Hepatocyte (in vitro differentiated cells): Measurements from ENCODE around the gene EYS. TPM values are rescaled to one million over a fixed set of nuclear protein-coding genes. Genes with fewer than 3 reads are reported as not detected.

Experiments used
- DNase-seq: peaks from one replicate; pipeline ENCODE4 v3.0.0-alpha.2; 2016; ENCODE audit warnings: low spot score
- H2AFZ ChIP-seq: fragments of 200-600 bp; sonication (generic); 2 replicates; pipeline ENCODE4 v1.6.0; 2016; ENCODE audit warnings: antibody characterized with exemption, mild to moderate bottlenecking
- H3K27ac ChIP-seq: fragments of 200-600 bp; sonication (generic); 2 replicates; pipeline ENCODE4 v1.5.1; 2016; ENCODE audit warnings: mild to moderate bottlenecking
- H3K27me3 ChIP-seq: fragments of 200-600 bp; sonication (generic); 2 replicates; pipeline ENCODE4 v1.6.1; 2016
- H3K36me3 ChIP-seq: fragments of 200-600 bp; sonication (generic); replicated peaks from 2 replicates; pipeline ENCODE4 v1.5.1; 2016; ENCODE audit warnings: low read depth; ENCODE audit not compliant: insufficient read depth
- H3K4me1 ChIP-seq: fragments of 200-600 bp; sonication (generic); 2 replicates; pipeline ENCODE4 v1.5.1; 2016; ENCODE audit warnings: mild to moderate bottlenecking, moderate library complexity; ENCODE audit not compliant: insufficient read depth
- H3K4me2 ChIP-seq: fragments of 200-600 bp; sonication (generic); 2 replicates; pipeline ENCODE4 v1.6.0; 2016
- H3K4me3 ChIP-seq: fragments of 200-600 bp; sonication (generic); 2 replicates; pipeline ENCODE4 v1.5.1; 2016; ENCODE audit warnings: mild to moderate bottlenecking
- H3K79me2 ChIP-seq: fragments of 200-600 bp; sonication (generic); 2 replicates; pipeline ENCODE4 v1.6.0; 2017; ENCODE audit warnings: mild to moderate bottlenecking
- H3K9me2 ChIP-seq: fragments of 200-600 bp; sonication (generic); replicated peaks from 2 replicates; pipeline ENCODE4 v1.6.0; 2017; ENCODE audit warnings: mild to moderate bottlenecking; ENCODE audit not compliant: insufficient read depth
- H3K9me3 ChIP-seq: fragments of 200-600 bp; sonication (generic); 2 replicates; pipeline ENCODE4 v1.5.1; 2016; ENCODE audit warnings: low read depth, mild to moderate bottlenecking
- H4K20me1 ChIP-seq: fragments of 200-600 bp; sonication (generic); 2 replicates; pipeline ENCODE4 v1.6.0; 2016; ENCODE audit warnings: mild to moderate bottlenecking; ENCODE audit not compliant: insufficient read depth, poor library complexity, severe bottlenecking
- EZH2 ChIP-seq: fragments of 200-600 bp; sonication (generic); IDR thresholded peaks from 2 replicates; pipeline ENCODE4 v1.6.1; 2016; ENCODE audit warnings: antibody characterized with exemption, mild to moderate bottlenecking, borderline replicate concordance
- EZH2phosphoT487 ChIP-seq: fragments of 200-600 bp; sonication (generic); IDR thresholded peaks from one replicate; pipeline ENCODE4 v1.6.1; 2018; ENCODE audit warnings: antibody characterized with exemption, mild to moderate bottlenecking, low read depth, moderate library complexity; ENCODE audit not compliant: unreplicated experiment, severe bottlenecking
- WGBS: methylation state at CpG from one replicate; pipeline ENCODE4 v1.1.6; 2016; ENCODE audit warnings: low lambda C conversion rate; ENCODE audit errors: missing lambda C conversion rate; 5-methylcytosine and 5-hydroxymethylcytosine counted together
- polyA plus RNA-seq: library from polyadenylated mRNA; unstranded; fragments of >200 nt; fragmentation: Nextera tagmentation; extraction: Ambion mirVana; gene quantifications from 2 replicates; pipeline ENCODE4 v1.2.1, GENCODE V29; 2016
- total RNA-seq: library from RNA; depleted of rRNA; stranded (reverse); fragments of >200 nt; gene quantifications from 2 replicates; pipeline ENCODE4 v1.2.3, GENCODE V29; 2014
- TF ChIP-seq, protein P1 (sequence below): fragments of 200-600 bp; sonication (generic); IDR thresholded peaks from 2 replicates; pipeline ENCODE4 v1.5.1; 2016; ENCODE audit warnings: antibody characterized with exemption, mild to moderate bottlenecking; ENCODE audit not compliant: poor library complexity

The EYS gene
- total and polyA plus RNA-seq, 2 experiments from 2014 or later: 0.57 to 0.68 TPM

- no peaks in the 10 kb centered on the region for H3K4me1 ChIP-seq
- DNase-seq: no peak
- H3K4me3 ChIP-seq: no peak overlapping the region
- H3K27ac ChIP-seq: no peak overlapping the region
- TF ChIP-seq EZH2phosphoT487 (no peak), EZH2 (no peak)
- TF ChIP-seq, protein P1, sequence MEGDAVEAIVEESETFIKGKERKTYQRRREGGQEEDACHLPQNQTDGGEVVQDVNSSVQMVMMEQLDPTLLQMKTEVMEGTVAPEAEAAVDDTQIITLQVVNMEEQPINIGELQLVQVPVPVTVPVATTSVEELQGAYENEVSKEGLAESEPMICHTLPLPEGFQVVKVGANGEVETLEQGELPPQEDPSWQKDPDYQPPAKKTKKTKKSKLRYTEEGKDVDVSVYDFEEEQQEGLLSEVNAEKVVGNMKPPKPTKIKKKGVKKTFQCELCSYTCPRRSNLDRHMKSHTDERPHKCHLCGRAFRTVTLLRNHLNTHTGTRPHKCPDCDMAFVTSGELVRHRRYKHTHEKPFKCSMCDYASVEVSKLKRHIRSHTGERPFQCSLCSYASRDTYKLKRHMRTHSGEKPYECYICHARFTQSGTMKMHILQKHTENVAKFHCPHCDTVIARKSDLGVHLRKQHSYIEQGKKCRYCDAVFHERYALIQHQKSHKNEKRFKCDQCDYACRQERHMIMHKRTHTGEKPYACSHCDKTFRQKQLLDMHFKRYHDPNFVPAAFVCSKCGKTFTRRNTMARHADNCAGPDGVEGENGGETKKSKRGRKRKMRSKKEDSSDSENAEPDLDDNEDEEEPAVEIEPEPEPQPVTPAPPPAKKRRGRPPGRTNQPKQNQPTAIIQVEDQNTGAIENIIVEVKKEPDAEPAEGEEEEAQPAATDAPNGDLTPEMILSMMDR: no peak
- H3K9me2 ChIP-seq: no peaks in the 10 kb centered on the region
- no peaks in the 10 kb centered on the region for H3K9me3 ChIP-seq
- no peaks in the 10 kb centered on the region for H3K27me3 ChIP-seq
- no peaks in the 10 kb centered on the region for H4K20me1 ChIP-seq
- 95% methylated on average over 2 of the region's 2 CpGs for WGBS
- no peak overlapping the region for H2AFZ ChIP-seq
- H3K79me2 ChIP-seq: no peaks in the 10 kb centered on the region
- H3K4me2 ChIP-seq: no peak overlapping the region
- no peaks in the 10 kb centered on the region for H3K36me3 ChIP-seq
Measured at GRCh38 chr6:65537600-65537999, 169.4 kb downstream of the EYS start.

DNA sequence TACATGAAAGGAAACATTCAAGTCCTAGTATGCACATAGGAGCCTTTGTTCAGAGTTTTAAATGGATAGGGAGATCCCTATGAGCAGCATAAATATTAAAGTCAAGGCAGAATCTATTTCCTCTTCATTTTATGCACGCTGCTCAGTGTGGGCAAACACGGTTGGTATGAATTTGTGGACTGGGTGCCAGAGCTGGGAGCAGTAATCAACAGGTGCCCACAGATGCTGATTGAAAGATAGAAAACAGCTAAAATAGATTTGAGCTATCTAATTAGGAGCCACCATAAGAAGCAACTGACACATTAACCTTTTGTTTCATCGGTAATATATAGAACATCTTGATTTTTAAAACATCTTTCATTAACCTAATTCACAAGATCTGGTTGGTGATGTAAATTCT lies 175.5 kb downstream of the EYS start:
- Histone ChIP-seq H3K36me3 (no peaks in the 10 kb centered on the region), H3K9me2 (no peaks in the 10 kb centered on the region), H3K4me2 (no peak overlapping the region), H3K9me3 (no peaks in the 10 kb centered on the region), H3K4me1 (no peaks in the 10 kb centered on the region), H4K20me1 (no peaks in the 10 kb centered on the region), H2AFZ (no peak overlapping the region), H3K27me3 (no peaks in the 10 kb centered on the region), H3K4me3 (no peak overlapping the region), H3K27ac (no peak overlapping the region), H3K79me2 (no peaks in the 10 kb centered on the region)
- TF ChIP-seq, protein P1: no peak
- TF ChIP-seq EZH2phosphoT487 (no peak), EZH2 (no peak)
- DNase-seq: no peak
- 89% methylated on average over 3 of the region's 3 CpGs for WGBS

GRCh38 chr6:65524232-65524631 lies 182.8 kb downstream of the EYS start:
- Histone ChIP-seq H3K4me3 (no peak overlapping the region), H3K27ac (no peak overlapping the region), H3K27me3 (no peaks in the 10 kb centered on the region), H3K36me3 (no peaks in the 10 kb centered on the region), H3K79me2 (no peaks in the 10 kb centered on the region), H2AFZ (no peak overlapping the region), H3K9me2 (no peaks in the 10 kb centered on the region), H3K4me1 (no peaks in the 10 kb centered on the region), H4K20me1 (no peaks in the 10 kb centered on the region), H3K4me2 (no peak overlapping the region), H3K9me3 (no peaks in the 10 kb centered on the region)
- DNase-seq: no peak
- TF ChIP-seq, protein P1: no peak
- TF ChIP-seq EZH2phosphoT487 (no peak), EZH2 (no peak)
- WGBS: 94% methylated on average over 2 of the region's 2 CpGs

- 53% methylated on average over 4 of the region's 4 CpGs for WGBS
- Histone ChIP-seq H3K4me2 (no peak overlapping the region), H3K9me2 (no peaks in the 10 kb centered on the region), H3K9me3 (no peaks in the 10 kb centered on the region), H3K27me3 (no peaks in the 10 kb centered on the region), H3K79me2 (no peaks in the 10 kb centered on the region), H3K36me3 (no peaks in the 10 kb centered on the region), H3K4me1 (no peaks in the 10 kb centered on the region), H3K4me3 (no peak overlapping the region), H4K20me1 (no peaks in the 10 kb centered on the region), H2AFZ (no peak overlapping the region), H3K27ac (no peak overlapping the region)
- TF ChIP-seq EZH2 (no peak), EZH2phosphoT487 (no peak)
- TF ChIP-seq, protein P1: no peak
- DNase-seq: no peak
Measured at GRCh38 chr6:65505736-65506135, 201.3 kb downstream of the EYS start.
